PC-9 (cell line): ENCODE data around the gene DSCAML1.

Experiments
- EZH2 ChIP-seq: fragments of 200-600 bp; sonication (generic); IDR thresholded peaks from 2 replicates; pipeline ENCODE4 v1.8.0; 2017; ENCODE audit warnings: antibody characterized with exemption, low read depth
- TF ChIP-seq, protein P1 (sequence below): fragments of 200-600 bp; sonication (generic); conservative IDR thresholded peaks from 2 replicates; pipeline ENCODE4 v1.6.1; 2017; ENCODE audit warnings: mixed run types, antibody characterized with exemption, mild to moderate bottlenecking, moderate library complexity

DNA sequence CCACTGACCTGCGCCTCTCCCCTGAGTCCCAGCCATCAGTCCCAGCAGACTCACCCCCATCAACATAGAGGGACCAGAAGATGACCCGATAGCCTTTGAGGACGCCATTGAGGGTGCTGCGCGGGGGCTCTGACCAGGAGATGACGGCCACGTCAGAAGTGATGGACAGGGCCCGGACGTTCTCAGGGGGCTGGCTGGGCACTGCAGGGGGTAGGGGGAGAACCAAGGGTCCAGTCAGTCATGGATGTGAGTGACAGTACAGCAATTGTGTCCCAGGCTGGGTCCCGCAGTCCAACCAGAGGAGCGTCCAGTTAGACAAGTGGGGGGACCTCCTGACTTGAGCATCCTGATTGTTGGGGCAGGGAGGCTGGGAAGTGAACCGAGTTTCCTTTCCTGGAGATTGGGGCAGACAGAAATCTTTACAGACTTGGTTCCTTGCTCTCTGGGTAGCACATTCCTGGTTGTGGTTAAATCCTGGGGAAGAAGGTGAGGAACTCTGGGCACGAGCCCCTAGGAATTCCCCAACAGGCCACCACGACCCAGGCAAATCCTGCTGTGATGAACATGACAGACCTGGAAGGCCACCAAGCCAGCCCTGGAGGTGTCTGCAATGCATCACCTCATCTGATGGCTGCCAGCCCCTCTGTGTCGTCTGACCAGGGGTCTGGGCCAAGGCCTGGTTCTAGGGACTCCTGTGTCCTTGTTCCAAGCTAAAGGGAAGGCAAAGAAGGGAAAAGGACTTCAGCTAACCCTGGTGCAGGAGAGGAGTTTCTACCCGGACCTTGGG is 335.4 kb downstream of the DSCAML1 start:
- TF ChIP-seq, protein P1, sequence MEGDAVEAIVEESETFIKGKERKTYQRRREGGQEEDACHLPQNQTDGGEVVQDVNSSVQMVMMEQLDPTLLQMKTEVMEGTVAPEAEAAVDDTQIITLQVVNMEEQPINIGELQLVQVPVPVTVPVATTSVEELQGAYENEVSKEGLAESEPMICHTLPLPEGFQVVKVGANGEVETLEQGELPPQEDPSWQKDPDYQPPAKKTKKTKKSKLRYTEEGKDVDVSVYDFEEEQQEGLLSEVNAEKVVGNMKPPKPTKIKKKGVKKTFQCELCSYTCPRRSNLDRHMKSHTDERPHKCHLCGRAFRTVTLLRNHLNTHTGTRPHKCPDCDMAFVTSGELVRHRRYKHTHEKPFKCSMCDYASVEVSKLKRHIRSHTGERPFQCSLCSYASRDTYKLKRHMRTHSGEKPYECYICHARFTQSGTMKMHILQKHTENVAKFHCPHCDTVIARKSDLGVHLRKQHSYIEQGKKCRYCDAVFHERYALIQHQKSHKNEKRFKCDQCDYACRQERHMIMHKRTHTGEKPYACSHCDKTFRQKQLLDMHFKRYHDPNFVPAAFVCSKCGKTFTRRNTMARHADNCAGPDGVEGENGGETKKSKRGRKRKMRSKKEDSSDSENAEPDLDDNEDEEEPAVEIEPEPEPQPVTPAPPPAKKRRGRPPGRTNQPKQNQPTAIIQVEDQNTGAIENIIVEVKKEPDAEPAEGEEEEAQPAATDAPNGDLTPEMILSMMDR: no peak
- no peak for TF ChIP-seq EZH2
